Measurements from ENCODE around the gene DTNB.

GRCh38 chr2:25650256-25650655 lies 23.1 kb downstream of the DTNB start:
- TF ChIP-seq POLR2AphosphoS5 (IDR thresholded peaks at IDR 0.05; ENCODE audit: borderline replicate concordance, low read depth, low read length) (no peak), FOXP2 (optimal IDR thresholded peaks at IDR 0.05; ENCODE audit: control extremely low read depth, extremely low read length, insufficient read depth) (no peak), EZH2 (IDR thresholded peaks at IDR 0.05) (no peak)
